NCI-H460 (cell line): ENCODE results near the gene CD14. TPM values are rescaled to one million over a fixed set of nuclear protein-coding genes. Genes with fewer than 3 reads are reported as not detected.
"Not testable (repeated sequence)": the region's sequence is repeated elsewhere in the genome, so short reads cannot be mapped to it uniquely, and the experiment has no call there.

Experiments
- DNase-seq: peaks from one replicate; pipeline ENCODE4 v3.0.0-alpha.2; 2016; ENCODE audit warnings: low read depth; ENCODE audit errors: extremely low read depth
- polyA plus RNA-seq: library from polyadenylated mRNA; depleted of rRNA; stranded (reverse); fragments of >200 nt; gene quantifications from 2 replicates; pipeline ENCODE4 v1.2.3, GENCODE V29; 2014; cell fraction: nucleus; rRNA removed
- total RNA-seq: library from RNA; depleted of rRNA; stranded (reverse); fragments of >200 nt; shearing (Covaris generic); gene quantifications from 2 replicates; pipeline ENCODE4 v1.2.3, GENCODE V29; 2014; rRNA removed

The CD14 gene
- 2.6 and 2.7 TPM in 2 replicates for total RNA-seq
- polyA plus RNA-seq = 8.5 and 9.8 TPM in 2 replicates

DNA sequence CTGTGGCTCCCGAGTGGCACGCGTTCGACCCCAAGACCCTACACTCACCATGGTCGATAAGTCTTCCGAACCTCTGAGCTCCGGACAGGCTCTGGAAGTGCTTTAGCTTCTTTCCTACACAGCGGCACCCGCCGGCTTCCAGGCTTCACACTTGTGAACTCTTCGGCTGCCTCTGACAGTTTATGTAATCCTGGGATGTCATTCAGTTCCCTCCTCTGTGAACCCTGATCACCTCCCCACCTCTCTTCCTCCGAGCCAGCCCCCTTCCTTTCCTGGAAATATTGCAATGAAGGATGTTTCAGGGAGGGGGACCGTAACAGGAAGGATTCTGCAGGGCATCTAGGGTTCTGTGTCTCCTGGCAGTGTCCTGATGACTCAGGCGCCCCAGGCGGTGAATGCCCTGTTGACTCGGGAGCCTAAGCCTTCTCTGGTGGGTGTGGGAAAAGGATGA is at the start of gene CD14:
Gene CD14, minus strand, starts transcription at position 155 of the 451 bp plus-strand sequence. Its CDS starts 104 bp downstream, at position 51.
- peak; percentile 75 for DNase-seq

GRCh38 chr5:140678993-140679392 is 46.0 kb upstream of the CD14 start:
- DNase-seq = no peak

DNA sequence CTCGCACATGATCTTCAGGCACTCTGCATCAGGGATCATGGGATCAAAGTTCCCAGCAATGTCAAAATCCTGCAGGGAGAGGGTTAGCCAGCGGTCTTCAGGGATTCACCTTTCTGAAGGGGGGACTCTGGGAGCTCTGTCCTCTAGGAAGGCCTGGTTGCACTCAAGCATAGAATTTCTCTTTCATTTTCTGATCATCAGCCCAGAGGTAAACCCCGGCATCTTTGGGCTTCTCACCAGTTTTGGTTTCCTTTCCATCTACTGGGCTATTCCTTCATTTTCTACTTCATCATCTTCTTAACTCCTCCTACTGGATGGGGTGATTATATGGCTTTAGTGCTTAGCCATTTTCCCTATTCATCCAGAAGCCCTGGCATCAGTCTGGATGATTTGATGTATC is 45.0 kb upstream of the CD14 start:
- no peak for DNase-seq

- DNase-seq = no peak
These were observed 41.7 kb upstream of the CD14 start for GRCh38 chr5:140674629-140675028.

GRCh38 chr5:140674211-140674610 is 41.2 kb upstream of the CD14 start:
- no peak for DNase-seq

DNA sequence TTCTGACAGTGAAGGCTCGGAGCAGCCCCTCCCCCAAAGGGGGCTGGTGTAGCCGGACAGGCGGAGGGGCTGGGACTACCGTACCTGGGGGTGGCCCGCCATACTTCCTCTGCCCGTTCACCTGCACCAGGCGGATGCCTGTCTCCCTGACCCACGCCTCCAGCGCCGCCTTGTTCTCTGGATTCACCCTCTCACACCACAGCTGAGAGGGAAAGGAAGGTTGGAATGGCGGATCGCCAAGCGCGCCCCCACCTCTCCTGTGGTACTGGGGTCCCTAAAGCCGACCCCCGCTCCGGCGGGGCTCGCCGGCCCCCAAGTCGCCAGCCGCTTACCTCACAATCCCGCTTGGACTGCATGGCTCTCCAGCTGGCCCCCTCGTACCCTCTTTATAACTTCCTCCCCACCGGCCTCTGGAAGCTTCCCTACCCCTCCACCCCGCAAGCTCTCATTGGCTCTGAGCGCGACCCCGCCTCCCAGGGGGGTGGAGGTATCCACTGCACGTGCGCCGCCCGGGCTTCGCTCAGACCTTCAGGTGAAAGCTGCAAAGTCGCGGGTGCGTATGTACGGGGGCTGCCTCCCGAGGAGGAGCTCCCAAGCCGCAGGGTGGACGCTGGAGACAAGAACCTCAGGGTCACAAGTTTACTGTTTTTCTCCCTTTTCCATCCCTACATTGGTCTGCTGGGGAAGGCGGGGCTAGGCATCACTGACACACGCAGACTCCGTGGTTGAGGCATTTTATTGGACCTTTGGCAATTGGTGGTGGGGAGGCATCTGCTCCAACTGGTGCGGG is 40.4 kb upstream of the CD14 start, which contains the start of gene DND1:
Gene DND1, minus strand, starts transcription at position 390 of the 790 bp plus-strand sequence. Its CDS starts 34 bp downstream, at position 356.
- DNase-seq = no peak

DNA sequence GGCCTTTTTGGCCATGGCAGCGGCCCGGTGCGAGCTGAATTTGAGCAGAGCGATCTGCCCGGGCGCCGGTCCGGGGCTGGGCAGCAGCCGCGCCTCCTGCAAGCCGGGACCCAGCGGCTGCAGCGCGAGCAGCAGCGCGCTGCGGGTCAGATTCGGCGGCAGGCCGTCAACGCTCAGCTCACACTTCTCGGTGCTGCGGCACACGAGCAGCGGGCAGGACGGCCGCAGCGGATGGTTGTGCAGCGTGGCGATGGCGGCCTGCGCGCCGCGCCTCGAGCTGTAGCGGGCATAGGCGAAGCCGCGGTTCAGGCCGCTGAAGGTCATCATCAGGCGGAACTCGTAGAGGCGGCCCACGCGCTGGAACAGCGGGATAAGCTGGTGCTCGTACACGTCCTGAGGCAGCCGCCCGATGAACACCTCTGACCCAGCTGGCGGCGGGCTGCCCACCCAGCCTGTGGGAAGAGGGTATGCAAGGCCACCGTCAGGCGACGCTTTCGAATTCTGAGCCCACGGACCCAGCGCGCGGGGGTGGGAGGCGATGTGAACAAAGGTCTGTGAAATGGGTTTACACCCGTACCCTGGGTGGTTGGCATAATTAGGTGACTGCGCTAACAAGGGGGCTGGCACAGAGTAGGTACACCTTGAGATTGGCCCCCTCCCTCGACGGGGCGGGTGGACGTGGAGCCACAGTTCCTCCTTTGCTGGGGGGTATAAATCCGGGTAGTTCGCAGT is 39.6 kb upstream of the CD14 start:
- DNase-seq = no peak

GRCh38 chr5:140671472-140672125 is 38.6 kb upstream of the CD14 start:
- no peak for DNase-seq

DNA sequence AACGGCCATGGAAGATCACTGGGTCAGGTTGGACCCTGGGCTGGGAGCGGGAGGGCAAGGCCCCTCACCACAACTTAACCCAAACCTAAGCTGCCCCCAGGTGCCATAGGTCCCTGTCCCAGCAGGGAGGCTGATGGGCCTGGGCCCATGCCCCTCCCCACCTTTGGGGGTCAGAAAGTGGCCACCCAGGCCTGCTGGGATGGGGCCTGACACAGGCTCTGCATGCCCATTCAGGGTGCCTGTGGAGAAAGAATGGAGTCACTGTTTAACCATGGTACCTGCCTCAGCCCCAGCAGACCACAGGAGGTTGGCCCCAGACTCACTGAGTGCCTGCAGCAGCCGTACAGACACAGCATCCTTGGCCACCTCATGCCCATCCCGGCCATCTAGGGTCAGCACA is 38.1 kb upstream of the CD14 start:
- not testable (repeated sequence) for DNase-seq

DNA sequence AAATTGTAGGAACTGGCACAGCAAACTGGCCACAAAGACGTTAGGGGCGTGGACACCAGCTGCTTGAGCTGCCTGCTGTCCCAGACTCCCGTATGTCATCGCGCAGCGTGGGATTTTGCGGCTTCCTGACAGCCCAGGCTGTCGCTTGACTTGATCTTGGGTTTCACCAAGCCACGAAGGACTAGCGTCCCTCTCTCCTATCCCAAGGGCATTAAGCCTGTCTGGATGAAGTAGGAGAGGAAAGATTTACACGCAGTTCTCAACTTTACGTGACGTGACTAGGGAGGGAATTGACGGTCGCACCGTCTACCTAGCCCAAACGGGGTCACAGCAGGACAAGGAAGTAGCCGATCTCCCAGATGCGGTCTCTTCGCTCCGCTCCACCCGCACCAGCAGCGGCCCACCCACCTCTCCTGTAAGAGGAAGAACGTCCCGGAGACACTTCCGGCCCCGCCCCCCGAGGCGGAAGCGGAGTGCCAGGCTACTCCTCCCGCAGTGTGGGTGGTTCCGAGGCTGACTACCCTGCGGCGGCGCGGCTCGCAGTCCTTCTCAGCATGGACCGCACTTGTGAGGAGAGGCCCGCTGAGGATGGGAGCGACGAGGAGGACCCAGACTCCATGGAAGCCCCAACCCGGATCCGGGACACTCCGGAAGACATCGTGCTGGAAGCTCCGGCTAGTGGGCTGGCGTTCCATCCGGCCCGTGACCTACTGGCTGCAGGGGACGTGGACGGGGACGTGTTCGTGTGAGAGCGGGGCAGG is 31.6 kb upstream of the CD14 start, which contains the start of gene WDR55:
Gene WDR55, plus strand, starts transcription at position 546 of the 761 bp plus-strand sequence. Its CDS starts 9 bp downstream, at position 555.
- peak; percentile 91 for DNase-seq

DNA sequence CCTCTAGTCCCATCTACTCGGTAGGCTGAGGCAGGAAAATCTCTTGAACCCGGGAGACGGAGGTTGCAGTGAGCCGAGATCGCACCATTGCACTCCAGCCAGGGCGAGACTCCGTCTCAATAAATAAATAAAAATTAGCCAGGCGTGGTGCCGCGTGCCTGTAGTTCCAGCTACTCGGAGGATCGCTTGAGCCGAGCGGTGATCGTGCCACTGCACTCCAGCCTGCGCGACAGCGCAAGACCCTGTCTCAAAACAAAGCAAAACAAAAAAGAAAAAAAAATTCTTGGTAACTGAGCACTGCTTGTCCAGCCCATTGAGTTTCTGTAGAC is 31.0 kb upstream of the CD14 start:
- DNase-seq = no peak

DNA sequence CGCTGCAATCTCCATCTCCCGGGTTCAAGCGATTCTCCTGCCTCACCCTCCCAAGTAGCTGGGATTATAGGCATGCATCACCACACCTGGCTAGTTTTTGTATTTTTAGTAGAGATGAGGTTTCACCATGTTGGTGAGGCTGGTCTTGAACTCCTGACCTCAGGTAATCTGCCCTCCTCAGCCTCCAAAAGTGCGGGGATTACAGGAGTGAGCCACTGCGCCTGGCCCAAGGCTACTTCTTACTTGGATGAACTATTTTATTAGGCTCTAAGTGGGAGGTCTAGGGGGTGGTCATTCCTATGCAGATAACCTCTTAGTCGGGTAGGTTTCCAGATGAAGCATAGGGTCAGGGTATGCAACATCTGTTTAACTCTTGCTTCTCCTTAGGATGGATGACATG is 27.4 kb upstream of the CD14 start:
- DNase-seq = not testable (repeated sequence)

- DNase-seq = no peak
These were observed 25.9 kb upstream of the CD14 start for GRCh38 chr5:140658870-140659269.

DNA sequence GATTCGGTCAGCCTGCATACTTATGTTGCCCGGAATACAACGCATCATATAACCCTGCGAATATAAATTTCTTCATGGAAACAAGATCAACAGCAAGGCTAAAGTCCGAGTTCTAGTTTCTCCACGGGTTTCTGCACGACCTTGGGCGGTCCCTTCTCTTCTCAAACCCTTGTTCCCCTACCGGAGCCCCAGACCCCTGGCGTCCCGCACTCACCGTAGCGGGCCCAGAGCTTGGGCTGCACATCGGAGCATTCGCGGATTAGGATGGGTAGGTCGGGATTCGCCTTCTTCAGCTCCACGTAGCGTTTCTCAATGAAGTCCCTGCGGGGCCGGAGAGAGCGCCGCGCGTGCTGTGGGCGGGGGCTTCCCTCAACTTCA is 14.1 kb upstream of the CD14 start:
- no peak for DNase-seq

GRCh38 chr5:140642718-140643117 is 9.7 kb upstream of the CD14 start:
- no peak for DNase-seq

- no peak for DNase-seq
These were observed 8.7 kb upstream of the CD14 start for GRCh38 chr5:140641716-140642115.

DNA sequence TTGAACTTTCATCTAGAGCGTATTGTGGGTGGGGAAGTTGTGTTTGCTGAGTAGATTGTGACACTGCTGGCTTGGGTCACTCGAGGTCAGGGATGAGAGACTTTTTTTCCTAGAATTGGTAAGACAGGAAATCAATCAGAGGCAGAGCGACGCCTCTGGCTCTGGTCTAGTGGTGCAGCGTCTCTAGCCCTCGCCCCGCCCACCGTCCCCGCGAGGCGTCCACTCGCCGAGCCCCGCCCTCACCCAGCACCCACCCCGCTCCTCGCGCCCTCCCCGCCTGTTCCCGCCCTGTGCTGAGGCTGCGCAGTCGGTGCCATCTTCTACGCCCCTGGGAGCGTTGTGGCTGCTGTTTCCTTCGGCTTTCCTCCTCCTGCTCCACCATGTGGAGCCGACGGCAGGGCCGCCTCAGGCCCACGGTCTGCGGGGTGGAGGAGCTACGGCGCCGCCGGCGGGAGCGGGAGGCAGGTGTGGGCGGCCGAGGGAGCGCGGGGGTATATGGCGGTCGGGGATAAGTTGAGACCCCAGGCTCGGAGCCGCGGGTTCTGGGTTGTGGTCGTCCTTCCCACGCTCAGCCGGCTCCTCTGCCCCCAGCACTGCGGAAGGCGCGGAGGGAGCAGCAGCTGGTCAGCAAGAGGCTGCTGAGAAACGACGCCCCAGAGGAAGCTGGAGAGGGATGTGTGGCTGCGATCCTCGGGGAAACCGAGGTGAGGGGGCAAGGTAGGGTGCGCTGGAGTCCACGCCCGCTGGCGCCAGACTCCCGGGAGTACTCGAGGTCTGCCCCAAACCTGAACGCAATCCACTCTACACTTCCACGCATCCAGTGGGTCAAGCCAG is 6.4 kb upstream of the CD14 start, which contains the start of gene TMCO6:
Gene TMCO6, plus strand, starts transcription at position 304 of the 834 bp plus-strand sequence. Its CDS starts 77 bp downstream, at position 381.
- peak; percentile 97 for DNase-seq

- not testable (repeated sequence) for DNase-seq
These were observed 5.8 kb upstream of the CD14 start for GRCh38 chr5:140638898-140639147.

- DNase-seq = no peak
These were observed 4.6 kb upstream of the CD14 start for GRCh38 chr5:140637371-140638100.
